Body of pancreas (tissue), 4 donors: ENCODE data around the gene TAF12.

ENCODE experiments used
- CTCF ChIP-seq, 7 experiments: fragments of 450-650 bp in 4 of 7; fragments of 200-600 bp in 3 of 7; sonication (generic) in 3 of 7; IDR thresholded peaks; one replicate each; pipeline ENCODE4 v1.5.1; 2016 to 2019; ENCODE audit warnings: antibody characterized with exemption in 7 of 7
- POLR2A ChIP-seq, 3 donors: fragments of 450-650 bp; IDR thresholded peaks; one replicate each; pipeline ENCODE4 v1.6.1; 2016; ENCODE audit warnings: antibody characterized with exemption in 3 of 3, mild to moderate bottlenecking in 2 of 3

GRCh38 chr1:28675924-28676257 is 33.0 kb upstream of the TAF12 start:
- TF ChIP-seq CTCF (IDR thresholded peaks at IDR 0.05) (no peak), POLR2A (IDR thresholded peaks at IDR 0.05) (no peak)
